Glutamatergic neuron (in vitro differentiated cells): ENCODE measurements around the gene CPLANE1. TPM values are rescaled to one million over a fixed set of nuclear protein-coding genes. Genes with fewer than 3 reads are reported as not detected.

Experiments
- DNase-seq: peaks from one replicate; pipeline ENCODE4 v3.0.0; 2022
- H3K27ac Mint-ChIP-seq: one replicate; pipeline ENCODE4 v1.8.0; 2020; ENCODE audit warnings: mild to moderate bottlenecking, mixed read lengths, inconsistent platforms; ENCODE audit not compliant: unreplicated experiment
- H3K27me3 Mint-ChIP-seq: one replicate; pipeline ENCODE4 v1.8.0; 2020; ENCODE audit warnings: mild to moderate bottlenecking, moderate library complexity, mixed read lengths, inconsistent platforms; ENCODE audit not compliant: unreplicated experiment
- H3K36me3 Mint-ChIP-seq: one replicate; pipeline ENCODE4 v1.8.0; 2020; ENCODE audit warnings: mild to moderate bottlenecking, mixed read lengths, inconsistent platforms; ENCODE audit not compliant: unreplicated experiment
- H3K4me1 Mint-ChIP-seq: one replicate; pipeline ENCODE4 v1.8.0; 2020; ENCODE audit warnings: mild to moderate bottlenecking, low read depth, mixed read lengths, inconsistent platforms; ENCODE audit not compliant: unreplicated experiment
- H3K4me3 Mint-ChIP-seq: one replicate; pipeline ENCODE4 v1.8.0; 2020; ENCODE audit warnings: mild to moderate bottlenecking, mixed read lengths, inconsistent platforms; ENCODE audit not compliant: unreplicated experiment
- H3K9me3 Mint-ChIP-seq: one replicate; pipeline ENCODE4 v1.8.0; 2020; ENCODE audit warnings: mild to moderate bottlenecking, moderate library complexity, mixed read lengths, inconsistent platforms; ENCODE audit not compliant: unreplicated experiment
- total RNA-seq: library from RNA; stranded (reverse); fragmentation: NEBNext Ultra II Directional; extraction: Animal tissue kit (Norgen Biotek cat#: 25700); gene quantifications from one replicate; pipeline ENCODE4 v1.2.1, GENCODE V29; 2021; ENCODE audit not compliant: unreplicated experiment
- TF ChIP-seq, protein P1 (sequence below): fragments of 200-600 bp; sonication (generic); IDR thresholded peaks from one replicate; pipeline ENCODE4 v1.5.0; 2021; ENCODE audit not compliant: partially characterized antibody, unreplicated experiment

Gene CPLANE1
- total RNA-seq, 1 donor from 2014 or later: 37.6 TPM

DNA sequence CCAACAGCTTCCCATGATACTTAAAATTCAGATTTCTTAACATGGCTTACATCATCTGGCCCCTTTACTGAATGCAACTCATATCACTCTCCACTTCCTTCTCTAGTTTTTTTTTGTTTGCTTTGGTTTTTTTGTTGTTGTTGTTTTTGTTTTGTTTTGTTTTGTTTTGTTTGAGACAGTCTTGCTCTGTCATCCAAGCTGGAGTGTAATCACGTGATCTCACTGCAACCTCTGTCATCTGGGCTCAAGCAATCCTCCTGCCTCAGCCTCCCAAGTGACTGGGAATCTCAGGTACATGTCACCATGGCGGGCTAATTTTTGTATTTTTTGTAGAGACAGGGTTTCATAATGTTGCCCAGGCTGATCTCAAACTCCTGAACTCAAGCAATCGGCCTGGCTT is 41.4 kb downstream of the CPLANE1 start:
- Mint-ChIP-seq H3K36me3 (no peaks in the 10 kb centered on the region), H3K4me1 (no peaks in the 10 kb centered on the region), H3K27ac (no peak overlapping the region), H3K9me3 (no peaks in the 10 kb centered on the region), H3K4me3 (no peak overlapping the region), H3K27me3 (no peaks in the 10 kb centered on the region)
- no peak for DNase-seq
- TF ChIP-seq, protein P1, sequence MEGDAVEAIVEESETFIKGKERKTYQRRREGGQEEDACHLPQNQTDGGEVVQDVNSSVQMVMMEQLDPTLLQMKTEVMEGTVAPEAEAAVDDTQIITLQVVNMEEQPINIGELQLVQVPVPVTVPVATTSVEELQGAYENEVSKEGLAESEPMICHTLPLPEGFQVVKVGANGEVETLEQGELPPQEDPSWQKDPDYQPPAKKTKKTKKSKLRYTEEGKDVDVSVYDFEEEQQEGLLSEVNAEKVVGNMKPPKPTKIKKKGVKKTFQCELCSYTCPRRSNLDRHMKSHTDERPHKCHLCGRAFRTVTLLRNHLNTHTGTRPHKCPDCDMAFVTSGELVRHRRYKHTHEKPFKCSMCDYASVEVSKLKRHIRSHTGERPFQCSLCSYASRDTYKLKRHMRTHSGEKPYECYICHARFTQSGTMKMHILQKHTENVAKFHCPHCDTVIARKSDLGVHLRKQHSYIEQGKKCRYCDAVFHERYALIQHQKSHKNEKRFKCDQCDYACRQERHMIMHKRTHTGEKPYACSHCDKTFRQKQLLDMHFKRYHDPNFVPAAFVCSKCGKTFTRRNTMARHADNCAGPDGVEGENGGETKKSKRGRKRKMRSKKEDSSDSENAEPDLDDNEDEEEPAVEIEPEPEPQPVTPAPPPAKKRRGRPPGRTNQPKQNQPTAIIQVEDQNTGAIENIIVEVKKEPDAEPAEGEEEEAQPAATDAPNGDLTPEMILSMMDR: no peak

DNA sequence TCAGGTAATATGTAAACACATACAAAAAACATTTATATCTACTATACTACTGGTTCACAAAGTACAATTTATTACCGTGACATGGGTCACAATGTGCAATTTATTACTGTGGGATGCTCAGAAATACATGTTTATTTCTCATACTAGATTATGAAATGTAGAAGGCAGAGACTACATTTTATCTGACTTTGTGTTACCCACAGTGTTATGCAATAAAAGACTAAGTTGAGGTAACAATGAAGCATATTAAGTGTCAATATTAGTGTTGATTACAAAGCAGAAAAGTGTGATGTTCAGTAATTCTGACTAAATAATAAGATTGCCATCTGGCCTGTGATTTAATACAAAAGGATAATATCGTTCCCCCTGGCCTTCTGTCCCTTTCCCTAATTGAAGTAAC is 42.4 kb downstream of the CPLANE1 start:
- Mint-ChIP-seq H3K4me3 (no peak overlapping the region), H3K27me3 (no peaks in the 10 kb centered on the region), H3K4me1 (no peaks in the 10 kb centered on the region), H3K27ac (no peak overlapping the region), H3K36me3 (no peaks in the 10 kb centered on the region), H3K9me3 (no peaks in the 10 kb centered on the region)
- TF ChIP-seq, protein P1: no peak
- no peak for DNase-seq

GRCh38 chr5:37198842-37199241 is 50.3 kb downstream of the CPLANE1 start:
- no peak overlapping the region for H3K27ac Mint-ChIP-seq
- no peak overlapping the region for H3K4me3 Mint-ChIP-seq
- H3K27me3 Mint-ChIP-seq: no peaks in the 10 kb centered on the region
- peaks cover 2% of the 10 kb centered on the region for H3K9me3 Mint-ChIP-seq
- no peak for DNase-seq
- H3K36me3 Mint-ChIP-seq: no peaks in the 10 kb centered on the region
- TF ChIP-seq, protein P1: no peak
- peaks cover 16% of the 10 kb centered on the region for H3K4me1 Mint-ChIP-seq

DNA sequence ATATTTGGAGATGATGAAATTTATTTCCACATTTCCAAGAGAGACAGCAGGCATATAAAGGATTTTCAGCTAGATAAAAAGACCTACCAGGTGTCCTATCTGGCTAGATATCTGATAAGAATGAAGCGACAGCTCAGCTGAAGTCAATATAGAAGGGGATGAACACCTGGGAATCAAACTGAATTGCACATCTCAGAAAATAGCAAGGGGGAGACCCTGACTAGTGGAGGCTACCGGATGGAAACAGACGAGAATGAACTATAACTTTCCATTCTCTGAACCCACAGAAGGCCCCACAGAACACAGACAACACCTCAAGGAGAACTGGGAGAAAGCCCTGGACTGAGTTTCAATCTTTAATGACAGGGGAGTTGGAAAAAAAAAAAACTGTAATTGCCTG is 51.1 kb downstream of the CPLANE1 start:
- Mint-ChIP-seq H3K9me3 (peaks cover 2% of the 10 kb centered on the region), H3K36me3 (no peaks in the 10 kb centered on the region), H3K4me1 (peaks cover 16% of the 10 kb centered on the region), H3K27ac (no peak overlapping the region), H3K4me3 (no peak overlapping the region), H3K27me3 (no peaks in the 10 kb centered on the region)
- TF ChIP-seq, protein P1: no peak
- no peak for DNase-seq

GRCh38 chr5:37197340-37198050 is 51.7 kb downstream of the CPLANE1 start:
- peaks cover 16% of the 10 kb centered on the region for H3K4me1 Mint-ChIP-seq
- no peaks in the 10 kb centered on the region for H3K36me3 Mint-ChIP-seq
- TF ChIP-seq, protein P1: no peak
- no peak overlapping the region for H3K4me3 Mint-ChIP-seq
- no peak overlapping the region for H3K27ac Mint-ChIP-seq
- peaks cover 2% of the 10 kb centered on the region for H3K9me3 Mint-ChIP-seq
- DNase-seq: no peak
- H3K27me3 Mint-ChIP-seq: no peaks in the 10 kb centered on the region
